Astrocyte (in vitro differentiated cells and primary cell): ENCODE data around the gene IGF2BP2.

ENCODE experiments used
- CTCF ChIP-seq: IDR thresholded peaks from 2 replicates; pipeline ENCODE4 v1.5.1; 2011; ENCODE audit warnings: low read depth, mild to moderate bottlenecking, inconsistent platforms, low read length, moderate library complexity; ENCODE audit not compliant: insufficient read depth
- EZH2 ChIP-seq: IDR thresholded peaks from 2 replicates; pipeline ENCODE4 v1.6.1; 2012; ENCODE audit warnings: mild to moderate bottlenecking, low read length, inconsistent platforms; ENCODE audit not compliant: insufficient read depth

DNA sequence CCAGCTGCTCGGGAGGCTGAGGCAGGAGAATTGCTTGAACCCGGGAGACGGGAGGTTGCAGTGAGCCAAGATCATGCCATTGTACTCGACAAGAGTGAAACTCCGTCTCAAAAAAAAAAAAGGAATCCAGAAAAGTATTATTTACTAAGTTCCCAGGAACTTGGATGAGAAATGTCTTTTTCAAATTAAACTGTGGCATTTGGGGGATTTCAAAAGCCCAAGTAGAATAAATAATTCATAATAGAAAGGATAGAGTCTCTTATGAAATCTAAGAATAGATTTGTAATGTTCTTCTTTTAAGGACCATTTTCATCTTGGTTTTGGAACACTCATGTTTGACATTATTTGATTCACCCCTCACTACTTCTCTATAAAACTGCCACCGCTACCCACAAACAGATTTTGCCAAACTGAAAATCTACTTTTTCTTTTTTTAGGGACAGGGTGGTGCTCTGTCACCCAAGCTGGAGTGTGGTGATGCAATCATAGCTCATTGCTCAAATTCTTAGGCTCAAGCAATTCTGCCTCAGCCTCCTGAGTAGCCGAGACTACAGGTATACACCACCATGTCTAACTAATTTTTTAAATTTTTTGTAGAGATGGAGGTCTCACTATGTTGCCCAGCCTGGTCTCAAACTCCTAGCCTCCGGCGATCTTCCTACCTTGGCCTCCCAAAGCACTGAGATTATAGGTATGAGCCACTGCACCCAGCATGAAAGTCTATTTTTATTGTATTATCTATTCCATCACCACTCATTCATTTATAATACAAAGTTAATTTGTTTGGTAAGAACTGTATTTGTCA, 139.4 kb downstream of the IGF2BP2 start:
- no peak for TF ChIP-seq CTCF
- TF ChIP-seq EZH2, result no peak
